ENCODE data around the gene KRTAP10-12. TPM values are rescaled to one million over a fixed set of nuclear protein-coding genes. Genes with fewer than 3 reads are reported as not detected.

KRTAP10-12 gene
- total RNA-seq, 1 donor from 2014 or later: not detected

- H3K4me1 ChIP-seq (ENCODE audit: control insufficient read depth in 3 of 3, insufficient read depth in 3 of 3, low read length in 3 of 3): no peaks in the 10 kb centered on the region
Observed at GRCh38 chr21:44730028-44730395, 33.0 kb downstream of the KRTAP10-12 start.

GRCh38 chr21:44730951-44731579 is 34.1 kb downstream of the KRTAP10-12 start:
- H3K4me3 ChIP-seq (ENCODE audit: low read length in 3 of 3): no peak overlapping the region
- H3K9me3 ChIP-seq (ENCODE audit: control insufficient read depth in 3 of 3, low read length in 3 of 3): peaks cover 0 to 4% (median 0%) of the 10 kb centered on the region in 3 donors
- no peak overlapping the region for H3K9ac ChIP-seq (ENCODE audit: low read depth in 1 of 3, low read length in 3 of 3)
- no peak overlapping the region for H3K27ac ChIP-seq (ENCODE audit: low read depth, low read length)
- H3K4me1 ChIP-seq (ENCODE audit: control insufficient read depth in 3 of 3, insufficient read depth in 3 of 3, low read length in 3 of 3): no peaks in the 10 kb centered on the region
- no peaks in the 10 kb centered on the region for H3K36me3 ChIP-seq (ENCODE audit: control insufficient read depth in 3 of 3, insufficient read depth in 3 of 3, low read length in 3 of 3)
- peaks cover 19 to 54% (median 39%) of the 10 kb centered on the region in 3 donors for H3K27me3 ChIP-seq (ENCODE audit: control insufficient read depth in 3 of 3, insufficient read depth in 3 of 3, low read length in 3 of 3)

More at GRCh38 chr21:44730028-44730395, 33.0 kb downstream of the KRTAP10-12 start:
- Histone ChIP-seq H3K9me3 (ENCODE audit: control insufficient read depth in 3 of 3, low read length in 3 of 3) (no peaks in the 10 kb centered on the region), H3K4me3 (ENCODE audit: low read length in 3 of 3) (no peak overlapping the region), H3K27ac (ENCODE audit: low read depth, low read length) (no peak overlapping the region), H3K36me3 (ENCODE audit: control insufficient read depth in 3 of 3, insufficient read depth in 3 of 3, low read length in 3 of 3) (no peaks in the 10 kb centered on the region), H3K9ac (ENCODE audit: low read depth in 1 of 3, low read length in 3 of 3) (no peak overlapping the region), H3K27me3 (ENCODE audit: control insufficient read depth in 3 of 3, insufficient read depth in 3 of 3, low read length in 3 of 3) (peaks cover 22 to 63% (median 38%) of the 10 kb centered on the region in 3 donors)

- Histone ChIP-seq H3K36me3 (ENCODE audit: control insufficient read depth in 3 of 3, insufficient read depth in 3 of 3, low read length in 3 of 3) (no peaks in the 10 kb centered on the region), H3K4me3 (ENCODE audit: low read length in 3 of 3) (no peak overlapping the region), H3K9ac (ENCODE audit: low read depth in 1 of 3, low read length in 3 of 3) (no peak overlapping the region), H3K4me1 (ENCODE audit: control insufficient read depth in 3 of 3, insufficient read depth in 3 of 3, low read length in 3 of 3) (no peaks in the 10 kb centered on the region), H3K27me3 (ENCODE audit: control insufficient read depth in 3 of 3, insufficient read depth in 3 of 3, low read length in 3 of 3) (peaks cover 16 to 46% (median 28%) of the 10 kb centered on the region in 3 donors), H3K9me3 (ENCODE audit: control insufficient read depth in 3 of 3, low read length in 3 of 3) (peaks cover under 1 to 6% (median 2%) of the 10 kb centered on the region in 3 donors), H3K27ac (ENCODE audit: low read depth, low read length) (no peak overlapping the region)
Observed at GRCh38 chr21:44732263-44732662, 35.3 kb downstream of the KRTAP10-12 start.

GRCh38 chr21:44732956-44733355 is 36.0 kb downstream of the KRTAP10-12 start:
- Histone ChIP-seq H3K9ac (ENCODE audit: low read depth in 1 of 3, low read length in 3 of 3) (no peak overlapping the region), H3K4me1 (ENCODE audit: control insufficient read depth in 3 of 3, insufficient read depth in 3 of 3, low read length in 3 of 3) (no peaks in the 10 kb centered on the region), H3K27ac (ENCODE audit: low read depth, low read length) (no peak overlapping the region), H3K4me3 (ENCODE audit: low read length in 3 of 3) (no peak overlapping the region), H3K27me3 (ENCODE audit: control insufficient read depth in 3 of 3, insufficient read depth in 3 of 3, low read length in 3 of 3) (peaks cover 10 to 40% (median 23%) of the 10 kb centered on the region in 3 donors), H3K36me3 (ENCODE audit: control insufficient read depth in 3 of 3, insufficient read depth in 3 of 3, low read length in 3 of 3) (no peaks in the 10 kb centered on the region), H3K9me3 (ENCODE audit: control insufficient read depth in 3 of 3, low read length in 3 of 3) (peaks cover 6 to 8% (median 8%) of the 10 kb centered on the region in 3 donors)

GRCh38 chr21:44734026-44734745 is 37.2 kb downstream of the KRTAP10-12 start:
- Histone ChIP-seq H3K9me3 (ENCODE audit: control insufficient read depth in 3 of 3, low read length in 3 of 3) (peaks cover 13 to 14% (median 14%) of the 10 kb centered on the region in 3 donors), H3K4me3 (ENCODE audit: low read length in 3 of 3) (no peak overlapping the region), H3K4me1 (ENCODE audit: control insufficient read depth in 3 of 3, insufficient read depth in 3 of 3, low read length in 3 of 3) (no peaks in the 10 kb centered on the region), H3K36me3 (ENCODE audit: control insufficient read depth in 3 of 3, insufficient read depth in 3 of 3, low read length in 3 of 3) (no peaks in the 10 kb centered on the region), H3K9ac (ENCODE audit: low read depth in 1 of 3, low read length in 3 of 3) (no peak overlapping the region), H3K27me3 (ENCODE audit: control insufficient read depth in 3 of 3, insufficient read depth in 3 of 3, low read length in 3 of 3) (peaks cover 4 to 33% (median 22%) of the 10 kb centered on the region in 3 donors), H3K27ac (ENCODE audit: low read depth, low read length) (no peak overlapping the region)

- Histone ChIP-seq H3K36me3 (ENCODE audit: control insufficient read depth in 3 of 3, insufficient read depth in 3 of 3, low read length in 3 of 3) (no peaks in the 10 kb centered on the region), H3K9ac (ENCODE audit: low read depth in 1 of 3, low read length in 3 of 3) (no peak overlapping the region), H3K27ac (ENCODE audit: low read depth, low read length) (no peak overlapping the region), H3K4me3 (ENCODE audit: low read length in 3 of 3) (no peak overlapping the region), H3K4me1 (ENCODE audit: control insufficient read depth in 3 of 3, insufficient read depth in 3 of 3, low read length in 3 of 3) (no peaks in the 10 kb centered on the region), H3K9me3 (ENCODE audit: control insufficient read depth in 3 of 3, low read length in 3 of 3) (peaks cover 15 to 20% (median 18%) of the 10 kb centered on the region in 3 donors), H3K27me3 (ENCODE audit: control insufficient read depth in 3 of 3, insufficient read depth in 3 of 3, low read length in 3 of 3) (peaks cover 3 to 29% (median 22%) of the 10 kb centered on the region in 3 donors)
Observed at GRCh38 chr21:44734841-44735240, 37.9 kb downstream of the KRTAP10-12 start.

GRCh38 chr21:44735821-44736220 is 38.8 kb downstream of the KRTAP10-12 start:
- Histone ChIP-seq H3K9ac (ENCODE audit: low read depth in 1 of 3, low read length in 3 of 3) (no peak overlapping the region), H3K27me3 (ENCODE audit: control insufficient read depth in 3 of 3, insufficient read depth in 3 of 3, low read length in 3 of 3) (peaks cover 6 to 22% (median 21%) of the 10 kb centered on the region in 3 donors), H3K4me3 (ENCODE audit: low read length in 3 of 3) (no peak overlapping the region), H3K9me3 (ENCODE audit: control insufficient read depth in 3 of 3, low read length in 3 of 3) (peaks cover 15 to 21% (median 18%) of the 10 kb centered on the region in 3 donors), H3K27ac (ENCODE audit: low read depth, low read length) (no peak overlapping the region), H3K36me3 (ENCODE audit: control insufficient read depth in 3 of 3, insufficient read depth in 3 of 3, low read length in 3 of 3) (no peaks in the 10 kb centered on the region), H3K4me1 (ENCODE audit: control insufficient read depth in 3 of 3, insufficient read depth in 3 of 3, low read length in 3 of 3) (no peaks in the 10 kb centered on the region)

GRCh38 chr21:44736291-44737004 is 39.5 kb downstream of the KRTAP10-12 start:
- Histone ChIP-seq H3K4me1 (ENCODE audit: control insufficient read depth in 3 of 3, insufficient read depth in 3 of 3, low read length in 3 of 3) (no peaks in the 10 kb centered on the region), H3K4me3 (ENCODE audit: low read length in 3 of 3) (no peak overlapping the region), H3K9ac (ENCODE audit: low read depth in 1 of 3, low read length in 3 of 3) (no peak overlapping the region), H3K9me3 (ENCODE audit: control insufficient read depth in 3 of 3, low read length in 3 of 3) (peaks cover 15 to 21% (median 18%) of the 10 kb centered on the region in 3 donors), H3K36me3 (ENCODE audit: control insufficient read depth in 3 of 3, insufficient read depth in 3 of 3, low read length in 3 of 3) (no peaks in the 10 kb centered on the region), H3K27me3 (ENCODE audit: control insufficient read depth in 3 of 3, insufficient read depth in 3 of 3, low read length in 3 of 3) (peaks cover 6 to 22% (median 17%) of the 10 kb centered on the region in 3 donors), H3K27ac (ENCODE audit: low read depth, low read length) (no peak overlapping the region)

GRCh38 chr21:44737706-44738354 is 40.9 kb downstream of the KRTAP10-12 start:
- H3K27me3 ChIP-seq (ENCODE audit: control insufficient read depth in 3 of 3, insufficient read depth in 3 of 3, low read length in 3 of 3): peaks cover 2 to 19% (median 16%) of the 10 kb centered on the region in 3 donors
- H3K9ac ChIP-seq (ENCODE audit: low read depth in 1 of 3, low read length in 3 of 3): no peak overlapping the region
- no peaks in the 10 kb centered on the region for H3K36me3 ChIP-seq (ENCODE audit: control insufficient read depth in 3 of 3, insufficient read depth in 3 of 3, low read length in 3 of 3)
- no peak overlapping the region for H3K27ac ChIP-seq (ENCODE audit: low read depth, low read length)
- peaks cover 15 to 21% (median 18%) of the 10 kb centered on the region in 3 donors for H3K9me3 ChIP-seq (ENCODE audit: control insufficient read depth in 3 of 3, low read length in 3 of 3)
- H3K4me3 ChIP-seq (ENCODE audit: low read length in 3 of 3): no peak overlapping the region
- no peaks in the 10 kb centered on the region for H3K4me1 ChIP-seq (ENCODE audit: control insufficient read depth in 3 of 3, insufficient read depth in 3 of 3, low read length in 3 of 3)
